AML-193 (cell line): ENCODE data around the gene PLEK2.

ENCODE experiments used
- DNase-seq, 2 experiments: peaks; one replicate each; lab custom pipeline; 2025; lab: John Stamatoyannopoulos, UW

The PLEK2 gene

DNA sequence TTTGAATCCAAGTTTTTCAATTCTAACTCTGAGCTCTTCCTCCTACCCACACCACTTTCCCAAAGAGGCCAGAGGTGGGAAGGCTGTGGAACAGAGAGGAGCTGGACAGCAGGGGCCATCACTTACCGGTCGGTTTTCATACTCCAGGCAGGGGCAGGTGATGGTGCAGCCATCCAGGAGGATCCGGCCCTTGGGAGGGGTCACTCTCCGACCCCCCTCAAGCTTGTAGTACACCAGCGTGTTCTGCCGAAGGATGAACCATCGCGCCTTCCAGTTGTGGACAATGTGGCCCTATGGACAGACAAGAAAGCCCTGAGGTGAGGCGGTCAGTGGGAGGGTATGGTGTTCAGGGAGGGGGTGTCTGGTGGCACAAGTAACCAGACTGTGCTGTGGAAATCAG lies 14.4 kb downstream of the PLEK2 start:
- no peak for DNase-seq

DNA sequence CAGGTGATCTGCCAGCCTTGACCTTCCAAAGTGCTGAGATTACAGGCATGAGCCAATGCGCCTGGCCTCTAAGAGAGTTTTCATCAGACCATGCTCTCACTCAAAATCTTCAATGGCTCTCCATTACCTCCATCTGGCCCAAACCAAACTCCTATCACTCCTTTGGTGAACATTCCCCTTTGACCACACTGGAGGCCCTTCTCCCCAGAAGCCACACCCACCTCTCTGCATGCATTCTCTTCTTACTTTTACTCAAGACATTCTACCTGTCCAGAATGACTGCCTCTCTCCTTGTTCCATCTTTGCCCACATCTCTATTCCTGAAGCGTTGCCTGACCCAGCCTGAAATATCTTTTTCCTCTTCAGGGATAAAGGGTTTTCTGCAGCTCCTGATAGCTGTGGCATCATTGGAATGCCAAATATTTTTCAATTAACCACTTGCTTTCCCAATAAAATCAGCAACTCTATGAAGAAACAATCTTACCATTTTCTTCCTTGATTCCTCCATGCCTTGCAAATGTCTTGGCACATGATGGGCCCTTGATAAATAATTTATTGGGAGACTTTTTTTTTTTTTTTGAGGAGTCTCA lies 15.5 kb downstream of the PLEK2 start:
- DNase-seq, result no peak

DNA sequence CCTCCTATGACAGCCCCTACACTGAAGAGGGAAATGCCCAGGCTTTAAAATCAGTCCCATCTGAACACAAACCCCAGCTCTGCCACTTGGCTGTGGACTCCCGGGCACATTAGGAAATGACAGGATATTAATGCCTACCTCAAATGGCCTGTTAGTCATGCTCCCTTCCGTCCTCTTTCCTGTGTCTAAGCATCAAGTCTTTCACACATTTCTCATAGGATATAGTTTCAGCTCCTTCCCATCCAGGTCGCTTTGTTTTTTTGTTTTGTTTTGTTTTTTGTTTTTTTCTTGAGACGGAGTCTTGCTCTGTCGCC lies 16.1 kb downstream of the PLEK2 start:
- no peak for DNase-seq

DNA sequence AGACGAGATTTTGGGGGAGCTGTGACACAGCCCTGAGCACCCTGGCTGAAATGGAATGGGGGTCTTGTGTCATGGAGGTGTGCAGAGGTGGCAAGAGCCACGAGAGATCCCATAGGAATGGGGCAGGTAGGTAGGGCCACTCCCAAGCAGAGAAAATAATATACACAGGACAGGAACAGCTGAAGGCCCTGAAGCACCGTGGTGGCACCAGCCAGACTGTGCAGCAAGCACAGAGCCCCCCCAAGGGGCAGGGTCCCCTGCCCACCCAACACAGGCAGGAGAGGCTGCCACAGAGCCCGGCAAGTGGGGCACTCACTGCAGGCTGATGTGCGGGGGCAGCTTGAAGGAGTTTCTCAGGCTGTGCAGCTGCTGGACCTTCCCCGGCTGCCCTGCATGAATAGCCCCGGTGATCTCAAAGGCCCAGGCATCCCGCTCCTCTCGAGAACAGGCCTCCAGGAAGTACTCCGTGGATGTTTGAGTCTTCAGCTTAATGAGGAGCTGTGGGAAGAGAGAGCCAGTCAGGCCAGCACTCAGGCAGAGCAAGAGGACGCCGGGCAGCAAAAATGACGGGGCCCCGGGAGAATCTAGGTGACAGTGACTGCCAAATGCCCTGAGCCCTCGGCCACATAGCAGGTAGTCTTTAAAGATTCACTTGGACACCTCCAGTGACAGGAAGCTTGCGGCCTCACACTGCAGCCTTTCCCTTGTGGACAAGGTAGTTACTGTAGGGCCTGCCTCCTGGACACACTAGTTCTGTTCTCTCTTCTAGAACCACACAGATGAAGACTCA lies 16.7 kb downstream of the PLEK2 start:
- DNase-seq, result no peak

DNA sequence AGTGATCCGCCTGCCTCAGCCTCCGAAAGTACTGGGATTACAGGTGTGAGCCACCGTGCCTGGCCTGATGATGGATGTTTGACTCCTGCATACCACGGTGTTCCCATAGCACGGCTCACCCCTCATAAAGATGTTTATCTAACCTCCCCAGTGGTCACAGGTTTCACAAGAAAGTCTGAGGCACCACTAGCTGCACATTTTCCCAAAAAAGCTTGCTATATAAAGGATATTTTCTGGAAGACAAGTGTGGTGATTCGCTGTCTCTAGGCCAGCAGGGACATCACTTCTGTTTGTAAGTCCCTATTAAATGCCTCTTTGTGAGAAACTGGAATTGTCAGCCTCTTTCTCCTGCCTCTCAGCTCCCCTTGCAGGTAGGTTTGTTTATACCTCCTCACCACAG lies 18.3 kb downstream of the PLEK2 start:
- DNase-seq, result no peak

- DNase-seq, result no peak
Measured at GRCh38 chr14:67392800-67393199, 19.2 kb downstream of the PLEK2 start.

- no peak for DNase-seq
Measured at GRCh38 chr14:67392123-67392522, 19.8 kb downstream of the PLEK2 start.

- DNase-seq, result no peak
Measured at GRCh38 chr14:67391268-67391667, 20.7 kb downstream of the PLEK2 start.

GRCh38 chr14:67389811-67390534 lies 22.0 kb downstream of the PLEK2 start:
- DNase-seq, result no peak

- DNase-seq, result no peak
Measured at GRCh38 chr14:67389275-67389674, 22.7 kb downstream of the PLEK2 start.

GRCh38 chr14:67387195-67387594 lies 24.8 kb downstream of the PLEK2 start:
- no peak for DNase-seq

GRCh38 chr14:67385618-67386017 lies 26.3 kb downstream of the PLEK2 start:
- DNase-seq, result no peak

DNA sequence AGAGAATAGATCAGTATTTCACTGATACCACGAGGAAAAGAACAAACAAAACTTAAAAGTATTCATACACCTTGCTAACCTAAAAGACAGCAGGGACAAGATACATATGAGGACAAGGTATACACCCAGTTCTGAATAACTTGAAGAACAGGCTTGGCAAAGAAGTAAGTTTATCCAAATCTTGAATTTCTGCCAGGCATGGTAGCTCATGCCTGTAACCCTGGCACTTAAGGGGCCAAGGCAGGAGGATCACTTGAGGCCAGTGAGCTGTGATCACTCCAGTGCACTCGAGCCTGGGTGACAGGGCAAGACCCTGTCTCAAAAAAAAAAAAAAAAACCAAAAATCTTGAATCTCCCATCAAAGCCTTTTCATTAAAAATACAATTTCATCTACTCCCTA lies 26.8 kb downstream of the PLEK2 start:
- DNase-seq, result no peak

GRCh38 chr14:67377916-67378315 lies 34.0 kb downstream of the PLEK2 start:
- DNase-seq, result no peak

GRCh38 chr14:67373347-67373746 lies 38.6 kb downstream of the PLEK2 start:
- no peak for DNase-seq

DNA sequence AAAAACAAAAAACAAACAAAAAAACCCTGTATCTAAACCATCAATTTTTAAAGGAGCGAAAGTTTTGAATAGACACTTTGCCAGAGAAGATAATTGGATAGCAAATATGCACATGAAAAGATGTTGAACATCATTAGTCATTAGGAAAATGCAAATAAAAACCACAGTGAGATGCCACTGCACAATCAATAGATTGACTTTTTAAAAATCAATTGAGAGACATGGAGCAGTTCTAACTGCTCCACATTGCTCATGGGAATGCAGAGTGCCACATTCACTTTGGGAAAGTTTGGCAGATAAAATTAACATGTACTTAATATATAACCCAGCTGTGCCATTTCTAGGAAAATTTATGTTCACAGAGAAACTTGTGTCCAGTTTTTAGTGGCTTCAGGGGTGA lies 39.1 kb downstream of the PLEK2 start:
- DNase-seq, result no peak

DNA sequence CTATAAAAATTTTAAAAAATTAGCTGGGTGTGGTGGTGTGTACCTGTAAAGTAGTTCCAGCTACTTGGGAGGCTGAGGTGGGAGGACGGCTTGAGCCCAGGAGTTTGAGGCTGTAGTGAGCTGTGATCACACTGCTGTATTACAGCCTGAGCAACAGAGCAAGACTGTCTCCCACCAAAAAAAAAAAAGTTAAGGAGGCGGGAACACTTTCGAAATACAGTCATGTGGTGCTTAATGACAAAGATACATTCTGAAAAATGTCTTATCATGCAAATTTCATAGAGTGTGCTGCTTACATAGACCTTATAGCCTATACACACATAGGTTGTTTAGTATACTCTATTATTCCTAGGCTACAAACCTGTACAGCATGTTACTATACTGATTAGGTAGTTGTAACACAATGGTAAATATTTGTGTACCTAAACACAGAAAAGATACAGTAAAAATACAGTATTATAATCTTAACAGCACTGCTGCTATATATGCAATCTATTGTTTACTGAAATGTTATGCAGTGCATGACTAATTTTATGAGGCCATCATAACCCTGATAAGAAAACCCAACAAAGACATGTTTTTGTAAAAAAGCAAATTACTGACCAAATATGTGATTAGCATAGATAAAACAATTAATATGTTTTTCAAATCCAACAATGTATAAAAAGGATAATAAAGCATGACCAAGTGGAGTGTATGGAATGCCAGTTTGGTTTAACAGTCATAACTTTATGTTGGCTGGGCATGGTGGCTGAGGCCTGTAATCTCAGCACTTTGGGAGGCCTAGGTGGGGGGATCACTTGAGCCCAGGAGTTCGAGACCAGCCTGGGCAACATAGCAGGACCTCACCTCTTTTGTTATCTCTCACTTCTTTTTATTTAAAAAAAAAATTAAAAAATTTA lies 40.5 kb downstream of the PLEK2 start:
- DNase-seq, result peak in 1 of 2 experiments; percentile 9

DNA sequence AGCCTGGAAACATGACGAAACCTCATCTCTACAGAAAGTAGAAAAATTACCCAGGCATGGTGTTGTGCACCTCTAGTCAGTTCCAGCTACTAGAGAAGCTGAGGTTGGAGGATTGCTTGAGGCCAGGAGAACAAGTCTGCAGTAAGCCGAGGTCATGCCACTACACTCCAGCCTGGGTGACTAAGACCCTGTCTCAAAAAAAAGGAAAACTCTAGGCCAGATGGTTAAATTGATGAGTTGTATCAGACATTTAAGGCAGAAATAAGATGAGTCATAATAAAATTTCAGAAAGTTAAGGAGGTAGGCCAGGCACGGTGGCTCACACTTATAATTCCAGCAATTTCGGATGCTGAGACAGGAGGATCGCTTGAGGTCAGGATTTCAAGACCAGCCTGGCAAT lies 41.1 kb downstream of the PLEK2 start:
- no peak for DNase-seq

DNA sequence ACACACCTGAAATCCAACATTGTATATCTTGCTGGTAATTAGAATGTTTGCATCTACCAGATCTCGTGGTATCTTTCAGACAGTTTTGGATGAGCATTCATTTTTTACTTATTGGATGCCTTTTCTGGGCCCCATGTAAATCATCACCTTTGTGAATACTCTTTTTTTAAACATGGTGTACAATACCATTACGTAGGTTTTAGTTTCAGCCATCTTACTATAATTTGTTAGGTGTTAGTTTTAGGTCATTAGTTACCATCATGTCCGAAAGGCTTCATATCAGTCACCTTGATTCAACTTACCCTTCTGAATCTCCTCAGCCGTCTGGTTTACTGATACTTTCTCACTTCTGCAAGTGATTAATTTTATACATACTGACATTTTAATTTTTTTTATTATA lies 46.5 kb downstream of the PLEK2 start:
- no peak for DNase-seq

DNA sequence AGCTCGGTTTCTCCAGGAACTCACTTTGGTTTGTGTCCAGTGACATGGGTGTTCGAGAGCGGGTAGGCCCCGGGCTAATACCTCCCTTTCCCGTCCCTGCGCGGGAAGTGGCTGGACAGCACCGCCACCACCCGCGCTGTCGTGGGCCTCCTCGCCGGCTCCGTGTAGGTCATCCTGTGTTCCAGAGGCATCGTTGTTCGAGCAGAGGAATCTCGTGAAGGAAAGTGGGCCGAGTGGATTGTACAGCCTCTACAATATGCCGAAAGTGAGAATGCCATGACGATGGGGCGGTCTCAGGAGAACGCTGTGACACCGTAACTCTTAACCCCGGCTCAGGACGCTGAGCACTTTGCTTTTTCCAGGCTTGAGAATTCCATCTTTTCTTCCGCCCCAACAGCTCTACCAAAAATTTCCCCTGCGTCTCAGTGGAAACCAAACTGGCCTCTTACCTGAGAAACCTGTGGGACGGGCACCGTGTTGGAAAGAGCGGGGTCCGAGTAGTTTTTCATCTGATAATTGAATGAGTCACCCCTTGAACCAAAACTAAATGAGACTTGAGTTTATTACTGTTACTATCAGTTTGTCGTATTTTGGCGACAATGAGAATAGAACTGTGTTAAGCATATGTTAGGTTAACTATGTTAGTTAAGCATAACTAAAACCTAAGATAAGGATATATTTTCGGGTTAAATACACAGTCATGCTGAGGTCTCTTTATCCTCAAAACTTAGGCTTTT lies 51.3 kb downstream of the PLEK2 start:
- no peak for DNase-seq

- DNase-seq, result peak; percentile 96 to 98
Measured at GRCh38 chr14:67359775-67360469, 52.0 kb downstream of the PLEK2 start, which contains the start of the genes ATP6V1D and EIF2S1. TSS of gene ATP6V1D (minus strand) at chr14:67359804. CDS start at chr14:67359698, 106 bp downstream. TSS of gene EIF2S1 (plus strand) at chr14:67360328. CDS start at chr14:67364768, 4,440 bp downstream.
